NB4 (cell line): ENCODE measurements around the gene ZFYVE21.

Source experiments
- CTCF ChIP-seq: IDR thresholded peaks from one replicate; pipeline ENCODE4 v1.5.1; 2012; ENCODE audit warnings: low read depth, low read length
- MAX ChIP-seq: IDR thresholded peaks from 2 replicates; pipeline ENCODE4 v1.6.1; 2011; ENCODE audit warnings: low read depth, low read length
- MYC ChIP-seq: IDR thresholded peaks from 2 replicates; pipeline ENCODE4 v1.6.1; 2011; ENCODE audit warnings: low read depth, low read length
- POLR2A ChIP-seq: IDR thresholded peaks from 2 replicates; pipeline ENCODE4 v1.6.1; 2011; ENCODE audit warnings: mild to moderate bottlenecking; ENCODE audit not compliant: insufficient read length; ENCODE audit errors: extremely low read depth

GRCh38 chr14:103692159-103692558 is 23.5 kb upstream of the ZFYVE21 start:
- TF ChIP-seq CTCF, result no peak
- no peak for TF ChIP-seq MYC
- no peak for TF ChIP-seq POLR2A
- TF ChIP-seq MAX, result no peak
